Prostate gland (tissue), 2 donors: Measurements from ENCODE around the gene EIF1. TPM values are rescaled to one million over a fixed set of nuclear protein-coding genes. Genes with fewer than 3 reads are reported as not detected.

Experiments
- DNase-seq: peaks from one replicate; pipeline ENCODE4 v3.0.0-alpha.2; 2019; ENCODE audit warnings: low spot score
- H3K27ac ChIP-seq, 2 donors: fragments of 200-600 bp; sonication (generic); 2 replicates each; pipeline ENCODE4 v1.5.1; 2017 to 2019
- H3K27me3 ChIP-seq: fragments of 200-600 bp; sonication (generic); replicated peaks from 2 replicates; pipeline ENCODE4 v1.5.1; 2019; ENCODE audit not compliant: insufficient read depth
- H3K36me3 ChIP-seq, 2 donors: fragments of 200-600 bp; sonication (generic); 1 replicate in 1 of 2; 2 replicates in 1 of 2; pipeline versions ENCODE4 v1.5.1 to v1.8.1; 2017 to 2019
- H3K4me1 ChIP-seq: fragments of 200-600 bp; sonication (generic); replicated peaks from 2 replicates; pipeline ENCODE4 v1.5.1; 2019
- H3K4me3 ChIP-seq, 2 donors: fragments of 200-600 bp; sonication (generic); 2 replicates each; pipeline ENCODE4 v1.5.1; 2017 to 2019
- H3K9me3 ChIP-seq: fragments of 200-600 bp; sonication (generic); 2 replicates; pipeline ENCODE4 v1.5.1; 2017
- POLR2A ChIP-seq: fragments of 450-650 bp; IDR thresholded peaks from one replicate; pipeline ENCODE4 v1.6.1; 2016; ENCODE audit warnings: antibody characterized with exemption, mild to moderate bottlenecking
- POLR2AphosphoS5 ChIP-seq: sonication (generic); formaldehyde crosslinking; IDR thresholded peaks from one replicate; pipeline ENCODE4 v1.6.1; 2017; ENCODE audit warnings: antibody characterized with exemption
- WGBS: methylation state at CpG from one replicate; pipeline ENCODE4 v1.1.5; 2018; 5-methylcytosine and 5-hydroxymethylcytosine counted together
- intact Hi-C: fragments of 100-400 bp; cut with DNase I; formaldehyde crosslinking; loops from one replicate; pipeline ENCODE4 v1.14.2; 2022
- total RNA-seq, 2 donors: library from RNA; depleted of rRNA; stranded (reverse); fragments of >200 nt; gene quantifications; one replicate each; pipeline ENCODE4 v1.1.0, GENCODE V29; 2016
- TF ChIP-seq, protein P1 (sequence below), 4 experiments: fragments of 200-600 bp in 2 of 4; fragments of 450-650 bp in 2 of 4; sonication (generic) in 2 of 4; IDR thresholded peaks; 1 replicate in 3 of 4; 2 replicates in 1 of 4; pipeline ENCODE4 v1.5.1; 2016 to 2019; ENCODE audit warnings: antibody characterized with exemption in 4 of 4, mild to moderate bottlenecking in 2 of 4, moderate library complexity in 2 of 4

The EIF1 gene
- total RNA-seq, 2 donors from 2014 or later: 136 to 320 TPM

GRCh38 chr17:41653892-41654677 lies 34.6 kb upstream of the EIF1 start:
- peaks cover 9% of the 10 kb centered on the region for H3K4me1 ChIP-seq
- peak; percentile 95 for DNase-seq
- WGBS: 55% methylated on average over 14 of the region's 14 CpGs

DNA sequence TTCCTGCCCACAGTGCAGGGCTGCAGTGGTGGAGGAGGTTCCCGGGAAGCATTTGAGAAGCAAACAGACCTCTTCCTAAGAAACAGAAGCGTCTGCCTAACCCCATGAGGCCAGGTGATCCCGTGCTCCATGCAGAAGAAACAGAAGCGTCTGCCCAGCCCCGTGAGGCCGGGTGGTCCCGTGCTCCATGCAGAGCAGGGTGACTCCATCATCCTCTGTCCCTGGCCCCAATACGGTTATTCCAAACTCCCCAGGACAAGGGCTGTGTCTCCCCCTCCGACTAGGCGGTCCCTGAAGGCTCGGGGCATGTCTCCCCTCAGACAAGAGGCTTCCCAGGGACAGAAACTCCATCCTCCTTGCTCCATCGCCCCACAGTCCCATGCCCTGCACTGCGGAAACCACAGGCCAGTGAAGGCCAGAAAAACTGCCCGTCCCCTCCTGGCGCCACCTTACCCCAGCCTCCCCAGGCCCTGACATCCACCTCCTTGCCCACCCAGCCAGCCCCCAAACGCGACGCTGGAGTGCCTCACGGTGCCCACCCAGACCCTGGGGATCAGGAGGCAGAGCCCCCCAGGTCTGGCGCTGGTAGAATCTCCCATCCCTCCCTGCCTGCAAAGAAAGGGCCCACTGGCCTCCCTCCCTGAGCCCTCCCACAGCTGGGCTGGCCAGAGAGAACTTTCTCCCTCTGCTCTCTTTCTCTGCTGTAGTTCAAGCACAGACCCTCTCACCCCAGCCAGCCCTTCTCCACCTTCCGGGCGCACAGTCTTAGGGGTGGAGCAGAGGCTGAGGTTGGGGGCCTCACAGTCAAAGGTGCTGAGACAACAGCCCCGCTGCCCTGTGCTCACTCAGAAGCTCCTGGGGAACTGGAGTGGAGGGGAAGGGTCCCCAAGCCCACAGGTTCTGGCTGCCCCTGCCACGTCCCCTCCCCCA lies 33.7 kb upstream of the EIF1 start:
- whole genome bisulfite sequencing: 53% methylated on average over 22 of the region's 24 CpGs
- no peak for DNase-seq
- Histone ChIP-seq H3K36me3 (no peaks in the 10 kb centered on the region), H3K4me1 (peaks cover 9% of the 10 kb centered on the region), H3K27ac (peak overlapping the region; percentile 82 to 89), H3K9me3 (no peaks in the 10 kb centered on the region), H3K27me3 (no peaks in the 10 kb centered on the region), H3K4me3 (no peak overlapping the region)
- no peak for TF ChIP-seq POLR2AphosphoS5
- TF ChIP-seq POLR2A: no peak
- intact Hi-C loops: no loop called here

More at GRCh38 chr17:41653892-41654677, 34.6 kb upstream of the EIF1 start:
- peak; percentile 34 for TF ChIP-seq POLR2A
- TF ChIP-seq, protein P1, sequence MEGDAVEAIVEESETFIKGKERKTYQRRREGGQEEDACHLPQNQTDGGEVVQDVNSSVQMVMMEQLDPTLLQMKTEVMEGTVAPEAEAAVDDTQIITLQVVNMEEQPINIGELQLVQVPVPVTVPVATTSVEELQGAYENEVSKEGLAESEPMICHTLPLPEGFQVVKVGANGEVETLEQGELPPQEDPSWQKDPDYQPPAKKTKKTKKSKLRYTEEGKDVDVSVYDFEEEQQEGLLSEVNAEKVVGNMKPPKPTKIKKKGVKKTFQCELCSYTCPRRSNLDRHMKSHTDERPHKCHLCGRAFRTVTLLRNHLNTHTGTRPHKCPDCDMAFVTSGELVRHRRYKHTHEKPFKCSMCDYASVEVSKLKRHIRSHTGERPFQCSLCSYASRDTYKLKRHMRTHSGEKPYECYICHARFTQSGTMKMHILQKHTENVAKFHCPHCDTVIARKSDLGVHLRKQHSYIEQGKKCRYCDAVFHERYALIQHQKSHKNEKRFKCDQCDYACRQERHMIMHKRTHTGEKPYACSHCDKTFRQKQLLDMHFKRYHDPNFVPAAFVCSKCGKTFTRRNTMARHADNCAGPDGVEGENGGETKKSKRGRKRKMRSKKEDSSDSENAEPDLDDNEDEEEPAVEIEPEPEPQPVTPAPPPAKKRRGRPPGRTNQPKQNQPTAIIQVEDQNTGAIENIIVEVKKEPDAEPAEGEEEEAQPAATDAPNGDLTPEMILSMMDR (IDR thresholded peaks at IDR 0.05): no peak
- peak; percentile 92 for TF ChIP-seq POLR2AphosphoS5
- no peak overlapping the region for H3K4me3 ChIP-seq
- no peaks in the 10 kb centered on the region for H3K36me3 ChIP-seq
- peak overlapping the region; percentile 82 to 89 for H3K27ac ChIP-seq
- no peaks in the 10 kb centered on the region for H3K27me3 ChIP-seq
- intact Hi-C loops: no loop called here
- no peaks in the 10 kb centered on the region for H3K9me3 ChIP-seq

DNA sequence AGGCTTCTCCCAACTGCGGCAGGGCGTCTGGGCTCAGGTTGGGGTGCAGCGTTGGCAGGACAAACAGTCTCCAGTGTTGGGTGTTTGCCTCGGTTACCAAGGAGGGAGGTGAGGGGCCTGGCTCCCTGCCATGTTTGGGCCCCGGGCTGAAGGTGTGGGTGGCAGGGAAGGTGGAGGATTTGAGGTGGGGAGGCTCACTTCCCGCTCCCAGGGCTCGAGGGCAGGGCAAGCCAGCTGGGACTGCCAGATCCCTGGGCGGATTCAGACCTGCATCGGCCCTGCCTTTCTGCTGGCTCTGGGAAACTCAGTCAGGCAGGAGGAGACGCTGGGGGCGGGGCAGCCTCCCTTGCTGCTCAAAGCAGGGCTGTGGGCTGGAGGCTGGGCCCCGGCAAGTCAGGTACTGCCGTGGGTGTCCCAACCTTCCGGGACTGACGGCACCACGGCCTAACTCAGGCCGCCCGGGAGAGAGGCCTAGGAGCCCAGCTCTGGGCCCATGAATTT lies 33.0 kb upstream of the EIF1 start:
- intact Hi-C loops: no loop called here
- no peaks in the 10 kb centered on the region for H3K9me3 ChIP-seq
- H3K36me3 ChIP-seq: no peaks in the 10 kb centered on the region
- peak overlapping the region; percentile 82 to 89 for H3K27ac ChIP-seq
- no peak overlapping the region for H3K4me3 ChIP-seq
- peak; percentile 92 for TF ChIP-seq POLR2AphosphoS5
- peak; percentile 49 for TF ChIP-seq POLR2A
- TF ChIP-seq, protein P1 (IDR thresholded peaks at IDR 0.05): no peak
- no peaks in the 10 kb centered on the region for H3K27me3 ChIP-seq
- 21% methylated on average over 17 of the region's 18 CpGs for WGBS
- H3K4me1 ChIP-seq: peaks cover 9% of the 10 kb centered on the region
- DNase-seq: peak; percentile 97

DNA sequence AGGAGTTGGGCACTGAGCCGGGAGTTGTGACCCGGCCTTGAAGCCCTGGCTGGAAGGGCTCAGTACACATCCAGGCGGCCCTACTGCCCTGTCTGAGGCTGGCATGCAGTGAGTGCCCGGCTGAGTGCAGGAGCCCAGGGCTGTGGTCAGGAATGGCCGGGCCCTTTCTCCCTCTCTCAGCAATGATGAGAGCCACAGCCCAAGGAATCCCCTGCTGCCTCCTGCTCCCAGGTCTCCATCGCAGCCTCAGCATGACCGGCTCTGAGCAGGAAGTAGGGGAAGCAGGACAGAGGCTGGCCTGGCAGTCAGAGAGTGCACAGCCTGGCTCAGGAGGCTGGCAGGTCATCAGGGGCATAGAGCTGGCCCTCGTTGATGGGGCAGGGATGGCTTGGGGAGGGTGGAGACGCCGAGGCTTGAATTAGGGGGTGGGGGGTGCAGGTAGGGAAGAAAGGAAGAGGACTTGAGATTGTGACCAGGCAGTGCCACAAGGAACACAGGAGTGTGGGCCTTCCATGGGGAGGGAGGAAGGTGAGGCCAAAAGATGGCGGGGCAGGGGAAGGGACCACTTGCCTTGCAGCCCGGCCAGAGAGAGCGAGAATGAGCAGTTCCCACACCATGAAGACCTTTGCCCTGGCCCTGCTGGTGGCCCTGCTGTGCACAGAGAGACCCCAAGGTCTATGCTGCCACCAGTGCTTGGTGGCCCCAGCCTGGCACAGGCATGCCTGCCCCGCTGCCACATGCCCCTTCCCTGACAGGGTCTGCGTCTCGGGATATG lies 32.2 kb upstream of the EIF1 start:
- TF ChIP-seq POLR2A: no peak
- TF ChIP-seq, protein P1 (IDR thresholded peaks at IDR 0.05): no peak
- TF ChIP-seq POLR2AphosphoS5: no peak
- Histone ChIP-seq H3K36me3 (no peaks in the 10 kb centered on the region), H3K9me3 (no peaks in the 10 kb centered on the region), H3K4me3 (no peak overlapping the region), H3K27me3 (no peaks in the 10 kb centered on the region), H3K27ac (peak overlapping the region; percentile 82 to 89), H3K4me1 (peaks cover 9% of the 10 kb centered on the region)
- WGBS: 70% methylated on average over 16 of the region's 16 CpGs
- DNase-seq: no peak
- intact Hi-C loops: no loop called here
